ENCODE data around the gene KCNQ1. TPM values are rescaled to one million over a fixed set of nuclear protein-coding genes. Genes with fewer than 3 reads are reported as not detected.
A peak's percentile ranks its signal among the peaks of the same experiment; 100 is the strongest.

Gene KCNQ1
- polyA plus RNA-seq, 1 donor (not counting 4 experiments of a cell fraction or from before 2014, with no cell fraction given) = not detected

- H3K4me3 ChIP-seq (ENCODE audit: control insufficient read depth in 2 of 3, extremely low read depth in 1 of 3, insufficient read depth in 2 of 3, low read depth in 1 of 3, low read length in 3 of 3) = no peak overlapping the region
- no peak for FAIRE-seq
- no peaks in the 10 kb centered on the region for H3K79me2 ChIP-seq (ENCODE audit: control insufficient read depth, insufficient read depth, low read length)
- H3K9ac ChIP-seq (ENCODE audit: control insufficient read depth, extremely low read depth, insufficient read depth, low read length) = no peak overlapping the region
- H3K4me2 ChIP-seq (ENCODE audit: control insufficient read depth, extremely low read depth, insufficient read depth, low read depth, low read length) = no peak overlapping the region
- DNase-seq (ENCODE audit: low read depth, low spot score) = no peak
- H3K27ac ChIP-seq (ENCODE audit: control insufficient read depth, insufficient read depth, low read length) = no peak overlapping the region
- H2AFZ ChIP-seq (ENCODE audit: control insufficient read depth, low read length) = no peak overlapping the region
- no peak for TF ChIP-seq CTCF (optimal IDR thresholded peaks at IDR 0.05 in 1 of 3, IDR thresholded peaks at IDR 0.05 in 1 of 3, conservative IDR thresholded peaks at IDR 0.05 in 1 of 3; ENCODE audit: extremely low read depth in 1 of 3, insufficient read depth in 2 of 3, low read length in 3 of 3)
- TF ChIP-seq EZH2 (IDR thresholded peaks at IDR 0.05; ENCODE audit: low read length) = no peak
- H3K4me1 ChIP-seq (ENCODE audit: control insufficient read depth, extremely low read depth, insufficient read depth, low read length) = peaks cover 19% of the 10 kb centered on the region
- no peaks in the 10 kb centered on the region for H3K36me3 ChIP-seq (ENCODE audit: control insufficient read depth in 2 of 2, extremely low read depth in 1 of 2, insufficient read depth in 2 of 2, low read length in 2 of 2)
- H4K20me1 ChIP-seq (ENCODE audit: control insufficient read depth, extremely low read depth, insufficient read depth, low read length) = peaks cover 3% of the 10 kb centered on the region
- H3K27me3 ChIP-seq (ENCODE audit: control insufficient read depth, extremely low read depth, insufficient read depth, low read length) = peaks cover 4% of the 10 kb centered on the region
- H3K9me1 ChIP-seq (ENCODE audit: control insufficient read depth, extremely low read depth, insufficient read depth, low read length) = no peaks in the 10 kb centered on the region
- H3K9me3 ChIP-seq (ENCODE audit: control insufficient read depth, low read depth, low read length) = no peaks in the 10 kb centered on the region
- dilution Hi-C loops (cut with MboI; ENCODE audit: extremely low pct_ligation_motif_present, low sequenced_read_pairs) = no loop called here
These were observed 86.0 kb downstream of the KCNQ1 start for GRCh38 chr11:2530855-2531200.

DNA sequence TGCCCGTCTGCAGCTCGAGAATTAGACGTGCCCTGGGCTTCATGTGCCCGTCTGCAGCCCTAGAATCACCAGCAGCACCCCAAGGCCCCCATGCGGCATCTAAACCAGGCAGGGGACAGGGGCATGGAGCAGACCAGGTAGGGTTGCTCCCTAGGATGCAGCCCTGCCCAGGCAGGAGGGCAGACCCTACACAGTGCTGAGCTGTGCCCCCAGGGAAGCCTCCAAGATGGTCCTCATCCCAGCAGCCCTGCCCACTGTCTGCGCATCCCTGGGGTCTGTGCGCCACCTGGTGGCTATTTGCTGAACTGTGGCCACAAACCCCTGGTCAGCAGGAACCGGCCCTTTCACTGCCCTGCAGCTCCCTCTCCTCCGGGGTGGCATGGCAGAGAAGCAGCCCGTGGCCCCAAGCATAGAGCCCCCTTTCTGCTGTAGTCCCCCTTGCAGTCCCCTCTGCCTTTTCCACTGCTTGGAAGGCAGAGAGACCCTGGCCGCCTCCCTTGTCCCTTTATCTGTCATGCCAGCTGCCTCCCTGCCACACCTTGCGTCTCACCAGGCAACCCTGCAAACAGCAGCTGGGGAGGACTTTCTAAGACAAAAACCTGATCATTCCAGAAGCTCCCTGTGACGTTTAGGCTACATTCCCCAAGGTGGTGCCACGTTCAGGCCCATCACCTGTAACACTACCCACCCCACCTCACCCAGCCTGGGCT, 86.6 kb downstream of the KCNQ1 start:
- Histone ChIP-seq H2AFZ (ENCODE audit: control insufficient read depth, low read length) (no peak overlapping the region), H3K4me2 (ENCODE audit: control insufficient read depth, extremely low read depth, insufficient read depth, low read depth, low read length) (no peak overlapping the region), H3K27ac (ENCODE audit: control insufficient read depth, insufficient read depth, low read length) (no peak overlapping the region), H3K4me3 (ENCODE audit: control insufficient read depth in 2 of 3, extremely low read depth in 1 of 3, insufficient read depth in 2 of 3, low read depth in 1 of 3, low read length in 3 of 3) (no peak overlapping the region), H3K9me1 (ENCODE audit: control insufficient read depth, extremely low read depth, insufficient read depth, low read length) (no peaks in the 10 kb centered on the region), H3K9me3 (ENCODE audit: control insufficient read depth, low read depth, low read length) (no peaks in the 10 kb centered on the region), H3K4me1 (ENCODE audit: control insufficient read depth, extremely low read depth, insufficient read depth, low read length) (peaks cover 19% of the 10 kb centered on the region), H3K36me3 (ENCODE audit: control insufficient read depth in 2 of 2, extremely low read depth in 1 of 2, insufficient read depth in 2 of 2, low read length in 2 of 2) (no peaks in the 10 kb centered on the region), H3K9ac (ENCODE audit: control insufficient read depth, extremely low read depth, insufficient read depth, low read length) (no peak overlapping the region), H3K79me2 (ENCODE audit: control insufficient read depth, insufficient read depth, low read length) (no peaks in the 10 kb centered on the region), H3K27me3 (ENCODE audit: control insufficient read depth, extremely low read depth, insufficient read depth, low read length) (peaks cover 4% of the 10 kb centered on the region), H4K20me1 (ENCODE audit: control insufficient read depth, extremely low read depth, insufficient read depth, low read length) (peaks cover 3% of the 10 kb centered on the region)
- dilution Hi-C loops (cut with MboI; ENCODE audit: extremely low pct_ligation_motif_present, low sequenced_read_pairs) = no loop called here
- TF ChIP-seq CTCF (optimal IDR thresholded peaks at IDR 0.05 in 1 of 3, IDR thresholded peaks at IDR 0.05 in 1 of 3, conservative IDR thresholded peaks at IDR 0.05 in 1 of 3; ENCODE audit: extremely low read depth in 1 of 3, insufficient read depth in 2 of 3, low read length in 3 of 3) = peak; percentile 81 to 96 (median 92)
- no peak for TF ChIP-seq EZH2 (IDR thresholded peaks at IDR 0.05; ENCODE audit: low read length)
- FAIRE-seq (peak; percentile 5), DNase-seq (ENCODE audit: low read depth, low spot score) (peak; percentile 5)

All from keratinocyte (primary cell).